Trophoblast cell (in vitro differentiated cells and primary cell): Measurements from ENCODE around the gene PTCHD1.

Experiments used
- DNase-seq, 2 donors: peaks; one replicate each; pipeline ENCODE4 v3.0.0-alpha.2; 2016
- H2AFZ ChIP-seq: 2 replicates; pipeline ENCODE4 v1.6.1; 2013; ENCODE audit warnings: low read length, moderate library complexity, mild to moderate bottlenecking; ENCODE audit not compliant: insufficient read depth, poor library complexity
- H2AK5ac ChIP-seq: 2 replicates; pipeline ENCODE4 v1.6.1; 2013; ENCODE audit warnings: mild to moderate bottlenecking, low read length
- H2BK120ac ChIP-seq: 2 replicates; pipeline ENCODE4 v1.6.1; 2013; ENCODE audit warnings: low read length, mild to moderate bottlenecking, moderate library complexity; ENCODE audit not compliant: insufficient read depth, poor library complexity
- H2BK12ac ChIP-seq: 2 replicates; pipeline ENCODE4 v1.6.1; 2013; ENCODE audit warnings: mild to moderate bottlenecking, low read length, moderate library complexity
- H2BK5ac ChIP-seq: 2 replicates; pipeline ENCODE4 v1.6.1; 2013; ENCODE audit warnings: low read length, low read depth, moderate library complexity, mild to moderate bottlenecking; ENCODE audit not compliant: poor library complexity
- H3K14ac ChIP-seq: 2 replicates; pipeline ENCODE4 v1.6.1; 2013; ENCODE audit warnings: mild to moderate bottlenecking, low read length
- H3K18ac ChIP-seq: 2 replicates; pipeline ENCODE4 v1.6.1; 2013; ENCODE audit warnings: mild to moderate bottlenecking, low read length
- H3K23ac ChIP-seq: 2 replicates; pipeline ENCODE4 v1.6.1; 2013; ENCODE audit warnings: low read length
- H3K27ac ChIP-seq: 2 replicates; pipeline ENCODE4 v1.5.1; 2013; ENCODE audit warnings: low read depth, mild to moderate bottlenecking, inconsistent platforms, low read length, moderate library complexity
- H3K27me3 ChIP-seq: 2 replicates; pipeline ENCODE4 v1.6.1; 2013; ENCODE audit warnings: inconsistent platforms, mild to moderate bottlenecking, low read length, moderate library complexity; ENCODE audit not compliant: insufficient read depth
- H3K36me3 ChIP-seq, 2 experiments: 1 replicate in 1 of 2; 2 replicates in 1 of 2; pipeline ENCODE4 v1.6.1; 2013; ENCODE audit warnings: low read length in 2 of 2, mild to moderate bottlenecking in 2 of 2, moderate library complexity in 1 of 2; ENCODE audit not compliant: insufficient read depth in 2 of 2, control insufficient read depth in 1 of 2
- H3K4ac ChIP-seq: 2 replicates; pipeline ENCODE4 v1.6.1; 2013; ENCODE audit warnings: low read depth, mild to moderate bottlenecking, low read length, moderate library complexity
- H3K4me1 ChIP-seq, 2 experiments: 1 replicate in 1 of 2; 2 replicates in 1 of 2; pipeline ENCODE4 v1.6.1; 2013; ENCODE audit warnings: low read length in 2 of 2, mild to moderate bottlenecking in 2 of 2, moderate library complexity in 1 of 2; ENCODE audit not compliant: insufficient read depth in 2 of 2, control insufficient read depth in 1 of 2
- H3K4me2 ChIP-seq: 2 replicates; pipeline ENCODE4 v1.6.1; 2013; ENCODE audit warnings: inconsistent platforms, mild to moderate bottlenecking, low read length, moderate library complexity
- H3K4me3 ChIP-seq: 2 replicates; pipeline ENCODE4 v1.5.1; 2013; ENCODE audit warnings: mild to moderate bottlenecking, low read depth, low read length, inconsistent platforms
- H3K79me1 ChIP-seq: one replicate; pipeline ENCODE4 v1.6.1; 2013; ENCODE audit warnings: low read length
- H3K79me2 ChIP-seq: 2 replicates; pipeline ENCODE4 v1.6.1; 2013; ENCODE audit warnings: low read length, mild to moderate bottlenecking; ENCODE audit not compliant: control insufficient read depth, insufficient read depth, poor library complexity
- H3K9ac ChIP-seq: 2 replicates; pipeline ENCODE4 v1.6.1; 2013; ENCODE audit warnings: mild to moderate bottlenecking, low read length
- H3K9me3 ChIP-seq: 2 replicates; pipeline ENCODE4 v1.6.1; 2013; ENCODE audit warnings: low read depth, mild to moderate bottlenecking, control low read depth, inconsistent platforms, low read length; ENCODE audit not compliant: insufficient read depth
- H4K12ac ChIP-seq: 2 replicates; pipeline ENCODE4 v1.6.1; 2013; ENCODE audit warnings: low read depth, mild to moderate bottlenecking, low read length, moderate library complexity
- H4K8ac ChIP-seq: 2 replicates; pipeline ENCODE4 v1.6.1; 2013; ENCODE audit warnings: low read depth, mild to moderate bottlenecking, low read length, moderate library complexity
- H4K91ac ChIP-seq: one replicate; pipeline ENCODE4 v1.6.1; 2013; ENCODE audit warnings: low read depth, mild to moderate bottlenecking, low read length, moderate library complexity
- WGBS: extraction: QIAGEN DNeasy Blood & Tissue Kit; methylation state at CpG from one replicate; pipeline ENCODE4 v1.1.7; 2013; ENCODE audit warnings: missing lambda C conversion rate; ENCODE audit not compliant: insufficient read length, insufficient coverage; ENCODE audit errors: extremely low coverage; 5-methylcytosine and 5-hydroxymethylcytosine counted together

Gene PTCHD1

DNA sequence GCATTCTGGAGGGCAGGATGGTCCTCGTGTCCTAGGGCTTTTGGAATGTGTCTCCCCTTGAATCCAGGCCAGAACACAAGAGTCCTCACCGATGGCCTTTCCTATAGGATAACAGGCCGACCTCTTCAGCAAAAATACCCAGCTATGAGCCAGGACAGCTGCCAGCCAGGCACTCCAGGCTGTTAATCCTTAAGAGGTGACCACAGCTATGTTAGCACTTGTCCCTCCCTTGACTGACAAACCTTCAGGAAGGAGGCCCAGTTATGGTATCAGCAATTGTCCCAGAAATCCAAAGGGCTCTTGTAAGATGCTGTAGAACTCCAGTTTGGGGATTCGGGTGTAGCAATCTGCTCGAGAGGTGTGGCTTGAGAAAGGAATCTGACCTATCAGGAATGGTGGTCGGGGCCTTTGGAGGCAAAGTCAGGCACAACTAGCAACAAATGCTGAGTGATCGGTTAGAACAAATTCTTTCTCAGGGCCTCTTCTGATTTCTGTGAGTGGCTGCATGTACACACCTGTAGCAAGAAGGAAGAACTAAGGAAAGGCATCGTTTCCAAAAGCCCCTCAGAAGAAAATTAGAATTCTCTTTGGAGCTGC lies 54.6 kb downstream of the PTCHD1 start:
- no peak for DNase-seq
- Histone ChIP-seq H2AK5ac (no peak overlapping the region), H3K27ac (no peak overlapping the region), H3K4me2 (no peak overlapping the region), H3K23ac (no peak overlapping the region), H3K79me1 (no peaks in the 10 kb centered on the region), H4K12ac (no peak overlapping the region), H3K9me3 (no peaks in the 10 kb centered on the region), H3K4me3 (no peak overlapping the region), H2BK120ac (no peak overlapping the region), H3K79me2 (no peaks in the 10 kb centered on the region), H3K27me3 (no peaks in the 10 kb centered on the region), H4K91ac (no peak overlapping the region), H2BK12ac (no peak overlapping the region), H3K14ac (no peak overlapping the region), H3K4me1 (no peaks in the 10 kb centered on the region), H2AFZ (no peak overlapping the region), H3K18ac (no peak overlapping the region), H3K36me3 (no peaks in the 10 kb centered on the region), H4K8ac (no peak overlapping the region), H2BK5ac (no peak overlapping the region), H3K4ac (no peak overlapping the region), H3K9ac (no peak overlapping the region)
- no CpG with 5 or more reads among the region's 8 CpGs for WGBS

DNA sequence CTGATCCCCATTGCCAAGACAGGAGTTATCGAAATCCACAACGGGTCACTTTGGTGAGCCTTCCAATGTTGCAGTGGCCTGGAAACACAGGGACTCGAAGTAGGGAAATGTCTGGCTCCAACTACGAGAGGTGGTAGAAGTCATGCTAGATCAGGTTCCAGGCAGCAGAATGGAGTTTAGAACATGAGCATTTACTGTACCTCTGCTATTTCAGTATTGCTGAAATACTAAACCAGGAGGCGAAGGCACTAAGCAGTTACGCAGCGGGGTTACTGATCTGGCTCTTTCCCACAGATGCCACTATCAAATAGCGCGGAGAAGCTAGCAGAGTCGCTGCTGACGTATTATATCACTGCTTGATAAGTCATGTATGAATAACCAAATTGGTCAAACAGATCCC lies 56.3 kb downstream of the PTCHD1 start:
- Histone ChIP-seq H3K4ac (no peak overlapping the region), H4K12ac (no peak overlapping the region), H3K79me1 (no peaks in the 10 kb centered on the region), H2BK5ac (no peak overlapping the region), H3K79me2 (no peaks in the 10 kb centered on the region), H3K4me1 (no peaks in the 10 kb centered on the region), H3K9ac (no peak overlapping the region), H3K36me3 (no peaks in the 10 kb centered on the region), H4K8ac (no peak overlapping the region), H4K91ac (no peak overlapping the region), H3K18ac (no peak overlapping the region), H3K23ac (no peak overlapping the region), H2AK5ac (no peak overlapping the region), H3K4me3 (no peak overlapping the region), H3K4me2 (no peak overlapping the region), H3K9me3 (no peaks in the 10 kb centered on the region), H2BK12ac (no peak overlapping the region), H2AFZ (no peak overlapping the region), H3K27ac (no peak overlapping the region), H2BK120ac (no peak overlapping the region), H3K27me3 (no peaks in the 10 kb centered on the region), H3K14ac (no peak overlapping the region)
- DNase-seq, result no peak
- no CpG with 5 or more reads among the region's 11 CpGs for WGBS

DNA sequence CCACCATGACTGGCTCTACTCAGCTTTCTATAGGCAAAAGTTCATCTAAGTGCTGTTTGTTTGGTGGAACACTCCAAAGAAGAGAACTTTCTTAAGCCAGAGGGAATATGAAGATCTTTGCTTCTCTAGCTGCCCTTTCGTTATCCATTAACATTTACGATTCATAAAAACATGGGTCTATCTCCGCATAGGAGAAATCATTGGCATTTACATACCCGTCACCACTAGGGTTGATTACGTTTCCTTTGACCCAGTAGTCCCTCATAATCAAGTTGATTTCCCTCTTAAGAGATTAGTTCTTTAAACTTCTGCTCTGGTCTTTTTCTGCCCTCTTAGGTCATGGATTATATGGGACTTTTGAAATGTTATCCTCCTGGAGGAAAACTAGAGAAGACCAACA lies 57.5 kb downstream of the PTCHD1 start:
- Histone ChIP-seq H2AFZ (no peak overlapping the region), H2BK120ac (no peak overlapping the region), H3K79me2 (no peaks in the 10 kb centered on the region), H3K27me3 (no peaks in the 10 kb centered on the region), H2AK5ac (no peak overlapping the region), H2BK12ac (no peak overlapping the region), H3K4me2 (no peak overlapping the region), H3K4ac (no peak overlapping the region), H3K9ac (no peak overlapping the region), H3K27ac (no peak overlapping the region), H4K8ac (no peak overlapping the region), H4K12ac (no peak overlapping the region), H3K4me3 (no peak overlapping the region), H3K79me1 (no peaks in the 10 kb centered on the region), H3K9me3 (no peaks in the 10 kb centered on the region), H3K23ac (no peak overlapping the region), H2BK5ac (no peak overlapping the region), H3K18ac (no peak overlapping the region), H4K91ac (no peak overlapping the region), H3K4me1 (no peaks in the 10 kb centered on the region), H3K14ac (no peak overlapping the region), H3K36me3 (no peaks in the 10 kb centered on the region)
- no peak for DNase-seq
- no CpG with 5 or more reads among the region's 5 CpGs for WGBS

DNA sequence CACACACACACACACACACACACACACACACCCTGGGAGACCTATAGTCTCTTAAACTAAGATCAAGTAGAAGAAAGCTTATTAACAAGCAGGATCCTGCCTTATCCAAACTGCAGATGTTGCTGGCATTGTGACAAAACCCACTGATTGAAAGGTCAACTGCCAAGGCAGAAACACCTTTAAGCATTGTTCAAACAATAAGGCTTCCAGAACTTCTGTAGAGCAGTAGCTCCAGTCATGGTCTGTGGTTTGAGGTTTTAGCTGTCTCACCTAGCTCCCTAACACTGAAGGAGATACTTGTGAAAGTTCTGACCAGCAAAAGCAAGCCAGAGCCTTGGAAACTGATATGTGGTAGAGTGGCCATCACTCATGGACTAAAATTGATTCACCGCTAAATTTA lies 59.8 kb downstream of the PTCHD1 start:
- no peak overlapping the region for H3K27ac ChIP-seq
- H3K9me3 ChIP-seq, result no peaks in the 10 kb centered on the region
- H3K23ac ChIP-seq, result no peak overlapping the region
- H2BK12ac ChIP-seq, result no peak overlapping the region
- no peak overlapping the region for H4K91ac ChIP-seq
- H3K4me2 ChIP-seq, result no peak overlapping the region
- no CpG with 5 or more reads among the region's 1 CpG for WGBS
- no peak overlapping the region for H2AFZ ChIP-seq
- no peak overlapping the region for H2AK5ac ChIP-seq
- H3K4me3 ChIP-seq, result no peak overlapping the region
- H3K14ac ChIP-seq, result no peak overlapping the region
- H3K4ac ChIP-seq, result no peak overlapping the region
- H3K4me1 ChIP-seq, result no peaks in the 10 kb centered on the region
- no peak for DNase-seq
- H3K9ac ChIP-seq, result no peak overlapping the region
- H3K27me3 ChIP-seq, result no peaks in the 10 kb centered on the region
- no peaks in the 10 kb centered on the region for H3K36me3 ChIP-seq
- no peak overlapping the region for H4K8ac ChIP-seq
- H3K79me2 ChIP-seq, result no peaks in the 10 kb centered on the region
- H3K18ac ChIP-seq, result no peak overlapping the region
- H2BK5ac ChIP-seq, result no peak overlapping the region
- no peak overlapping the region for H2BK120ac ChIP-seq
- no peak overlapping the region for H4K12ac ChIP-seq
- no peaks in the 10 kb centered on the region for H3K79me1 ChIP-seq
